C4-2B (cell line): Measurements from ENCODE around the gene SPRED3.
"Not testable (repeated sequence)": the region's sequence is repeated elsewhere in the genome, so short reads cannot be mapped to it uniquely, and the experiment has no call there.

Source experiments
- H3K27ac ChIP-seq: fragments of 450-650 bp; 2 replicates; pipeline ENCODE4 v1.5.1; 2017
- CTCF ChIP-seq: fragments of 450-650 bp; conservative IDR thresholded peaks from 2 replicates; pipeline ENCODE4 v1.5.1; 2017; ENCODE audit warnings: mild to moderate bottlenecking
- ZFX ChIP-seq: fragments of 450-650 bp; IDR thresholded peaks from 2 replicates; pipeline ENCODE4 v1.6.1; 2017

Gene SPRED3, protein sequence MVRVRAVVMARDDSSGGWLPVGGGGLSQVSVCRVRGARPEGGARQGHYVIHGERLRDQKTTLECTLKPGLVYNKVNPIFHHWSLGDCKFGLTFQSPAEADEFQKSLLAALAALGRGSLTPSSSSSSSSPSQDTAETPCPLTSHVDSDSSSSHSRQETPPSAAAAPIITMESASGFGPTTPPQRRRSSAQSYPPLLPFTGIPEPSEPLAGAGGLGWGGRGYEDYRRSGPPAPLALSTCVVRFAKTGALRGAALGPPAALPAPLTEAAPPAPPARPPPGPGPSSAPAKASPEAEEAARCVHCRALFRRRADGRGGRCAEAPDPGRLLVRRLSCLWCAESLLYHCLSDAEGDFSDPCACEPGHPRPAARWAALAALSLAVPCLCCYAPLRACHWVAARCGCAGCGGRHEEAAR

GRCh38 chr19:38388349-38389100 is at the start of gene SPRED3:
Gene SPRED3 (plus strand): TSS chr19:38388697. CDS start chr19:38390303, 1,606 bp downstream.
- no peak for TF ChIP-seq CTCF
- TF ChIP-seq ZFX: no peak
- no peak within 1 kb of the TSS for H3K27ac ChIP-seq

DNA sequence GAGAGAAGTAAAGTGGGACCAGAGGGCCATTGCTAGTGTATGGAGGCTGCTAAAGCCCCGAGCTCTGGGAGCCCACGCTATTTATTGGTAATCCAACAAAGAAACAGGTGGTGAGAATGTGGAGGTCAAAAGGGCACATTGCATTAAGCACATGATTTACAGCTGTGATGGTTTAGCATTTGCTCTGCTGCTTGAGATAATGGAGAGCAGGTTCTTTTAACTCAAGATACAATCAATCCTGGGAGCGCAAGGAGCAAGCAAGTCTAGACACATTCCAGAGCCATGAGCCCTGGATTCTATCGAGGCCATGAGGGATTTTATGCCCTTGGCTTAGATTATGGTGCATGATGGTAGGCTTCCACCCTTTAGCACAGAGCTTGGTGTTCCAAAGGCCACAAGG is 49.5 kb upstream of the SPRED3 start:
- H3K27ac ChIP-seq: not testable (repeated sequence)

DNA sequence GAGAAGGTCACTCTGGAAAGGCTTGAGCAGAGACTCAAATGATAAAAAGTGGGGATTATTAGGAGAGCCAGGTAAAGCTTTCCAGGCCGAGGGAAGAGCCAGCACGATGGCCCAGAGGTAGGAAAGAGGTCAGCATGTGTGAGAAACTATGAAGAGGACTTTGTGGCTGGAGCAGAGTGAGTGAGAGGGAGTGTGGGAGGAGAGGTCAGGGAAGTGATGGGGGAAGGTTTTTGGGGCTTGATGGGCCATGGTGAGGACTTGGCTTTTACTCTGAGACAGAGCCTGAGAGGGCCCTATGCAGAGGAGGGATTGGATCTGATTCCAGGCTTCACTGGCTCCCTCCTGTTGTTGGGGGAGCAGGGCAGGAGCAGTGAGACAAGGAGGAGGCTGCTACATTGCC is 47.6 kb upstream of the SPRED3 start:
- TF ChIP-seq CTCF: no peak
- TF ChIP-seq ZFX: no peak
- H3K27ac ChIP-seq: no peak overlapping the region

GRCh38 chr19:38346837-38347236 is 41.7 kb upstream of the SPRED3 start:
- no peak overlapping the region for H3K27ac ChIP-seq
- TF ChIP-seq CTCF: no peak
- no peak for TF ChIP-seq ZFX

DNA sequence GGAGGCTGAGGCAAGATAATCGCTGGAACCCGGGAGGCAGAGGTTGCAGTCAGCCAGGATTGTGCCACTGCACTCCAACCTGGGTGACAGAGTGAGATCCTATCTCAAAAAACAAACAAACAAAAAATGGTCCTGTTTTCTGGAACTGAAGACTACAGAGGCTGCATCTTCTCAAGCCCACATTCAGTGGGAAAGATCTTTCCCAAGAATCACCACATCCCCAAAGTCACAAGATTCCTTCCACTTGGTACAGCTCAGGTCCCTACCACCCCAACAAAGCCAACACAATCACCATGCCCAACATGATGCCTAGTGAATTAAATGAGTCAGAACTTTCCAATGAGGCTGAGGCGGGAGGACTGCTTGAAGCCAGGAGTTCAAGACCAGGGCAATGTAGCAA is 37.6 kb upstream of the SPRED3 start:
- no peak overlapping the region for H3K27ac ChIP-seq
- TF ChIP-seq ZFX (no peak), CTCF (no peak)

GRCh38 chr19:38351865-38352395 is 36.6 kb upstream of the SPRED3 start:
- TF ChIP-seq ZFX (no peak), CTCF (no peak)
- no peak overlapping the region for H3K27ac ChIP-seq

DNA sequence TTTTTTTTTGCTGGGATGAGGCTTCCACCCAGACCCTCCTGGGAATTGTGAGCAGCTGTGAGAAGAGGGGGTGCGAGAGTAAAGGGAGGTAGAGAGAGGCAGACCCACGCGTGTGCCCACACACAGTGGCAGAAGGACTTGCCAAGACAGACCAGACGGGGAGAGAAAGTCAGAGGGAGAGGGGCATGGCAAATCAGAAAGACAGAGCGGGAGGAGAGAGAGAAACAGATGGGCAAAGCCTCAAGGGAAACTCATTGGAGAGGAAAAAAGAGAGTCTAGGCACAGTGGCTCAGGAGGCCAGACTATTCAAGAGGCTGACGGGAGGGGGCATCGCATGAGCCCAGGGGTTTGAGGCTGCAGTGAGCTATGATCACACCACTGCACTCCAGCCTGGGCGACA is 35.9 kb upstream of the SPRED3 start:
- TF ChIP-seq CTCF: no peak
- no peak for TF ChIP-seq ZFX
- no peak overlapping the region for H3K27ac ChIP-seq
